Muscle of arm (tissue), 14 donors: Measurements from ENCODE around the gene SCLY. TPM values are rescaled to one million over a fixed set of nuclear protein-coding genes. Genes with fewer than 3 reads are reported as not detected.
"Not testable (repeated sequence)": the region's sequence is repeated elsewhere in the genome, so short reads cannot be mapped to it uniquely, and the experiment has no call there.

ENCODE experiments used
- DNase-seq: peaks from one replicate; pipeline ENCODE4 v3.0.0-alpha.2; 2013
- long read RNA-seq, 11 donors: transcript quantifications; one replicate each; lab custom pipeline, GENCODE V29; 2026
- polyA plus RNA-seq, 12 donors: library from polyadenylated mRNA; unstranded; fragments of 120-200 nt; gene quantifications; one replicate each; pipeline ENCODE4 v1.2.1, GENCODE V29; 2013; ENCODE audit not compliant: insufficient read length in 12 of 12

Gene SCLY
- polyA plus RNA-seq, result 10 to 100 TPM in 7 of 12 donors, 1 to 10 TPM in 4, not detected in 1; 7.7 to 13.9 (median 10.2) TPM
- long read RNA-seq, donor 1, partial matches to known transcripts, result 0 of 1 reads
- long read RNA-seq, donor 1, other reads (novel, unspliced or antisense), result 0 of 1 reads
- long read RNA-seq, donor 2, partial matches to known transcripts, result 0 of 2 reads
- long read RNA-seq, donor 2, other reads (novel, unspliced or antisense), result 0 of 2 reads
- long read RNA-seq, donor 3, partial matches to known transcripts, result 0 of 2 reads
- long read RNA-seq, donor 3, other reads (novel, unspliced or antisense), result 0 of 2 reads
- long read RNA-seq, donor 4, partial matches to known transcripts, result 0 of 1 reads
- long read RNA-seq, donor 4, other reads (novel, unspliced or antisense), result 0 of 1 reads
- long read RNA-seq, donor 5, partial matches to known transcripts, result 0 of 1 reads
- long read RNA-seq, donor 5, other reads (novel, unspliced or antisense), result 0 of 1 reads
- long read RNA-seq, donor 6, partial matches to known transcripts, result 0 of 3 reads
- long read RNA-seq, donor 6, other reads (novel, unspliced or antisense), result 0 of 3 reads
- long read RNA-seq, donor 7, result 0 reads
- long read RNA-seq, donor 8, result 0 reads
- long read RNA-seq, donor 9, partial matches to known transcripts, result 0 of 2 reads
- long read RNA-seq, donor 9, other reads (novel, unspliced or antisense), result 0 of 2 reads
- long read RNA-seq, donor 10, partial matches to known transcripts, result 0 of 2 reads
- long read RNA-seq, donor 10, other reads (novel, unspliced or antisense), result 0 of 2 reads
- long read RNA-seq, donor 11, partial matches to known transcripts, result 0 of 1 reads
- long read RNA-seq, donor 11, other reads (novel, unspliced or antisense), result 0 of 1 reads

GRCh38 chr2:238060542-238061314 is at the start of gene SCLY:
Gene SCLY, plus strand, starts transcription at chr2:238061001. Its CDS starts 54 bp downstream, at chr2:238061055.
- peak; percentile 98 for DNase-seq

- no peak for DNase-seq
Observed at GRCh38 chr2:238013806-238014205, 47.0 kb upstream of the SCLY start.

GRCh38 chr2:238015705-238016104 is 45.1 kb upstream of the SCLY start:
- DNase-seq, result no peak

GRCh38 chr2:238016526-238016925 is 44.3 kb upstream of the SCLY start:
- DNase-seq, result no peak

- no peak for DNase-seq
Observed at GRCh38 chr2:238019962-238020361, 40.8 kb upstream of the SCLY start.

GRCh38 chr2:238020816-238021215 is 40.0 kb upstream of the SCLY start:
- DNase-seq, result no peak

GRCh38 chr2:238021327-238021726 is 39.5 kb upstream of the SCLY start:
- no peak for DNase-seq

GRCh38 chr2:238022594-238023157 is 38.1 kb upstream of the SCLY start:
- DNase-seq, result no peak

- no peak for DNase-seq
Observed at GRCh38 chr2:238023608-238024007, 37.2 kb upstream of the SCLY start.

- no peak for DNase-seq
Observed at GRCh38 chr2:238024986-238025385, 35.8 kb upstream of the SCLY start.

- DNase-seq, result no peak
Observed at GRCh38 chr2:238025741-238026360, 35.0 kb upstream of the SCLY start.

- no peak for DNase-seq
Observed at GRCh38 chr2:238027058-238027457, 33.7 kb upstream of the SCLY start.

- DNase-seq, result no peak
Observed at GRCh38 chr2:238027591-238028415, 33.0 kb upstream of the SCLY start.

GRCh38 chr2:238029853-238030252 is 30.9 kb upstream of the SCLY start:
- DNase-seq, result no peak

GRCh38 chr2:238030422-238031155 is 30.2 kb upstream of the SCLY start:
- DNase-seq, result no peak

- DNase-seq, result no peak
Observed at GRCh38 chr2:238031751-238032150, 29.1 kb upstream of the SCLY start.

GRCh38 chr2:238032755-238033337 is 28.0 kb upstream of the SCLY start:
- DNase-seq, result no peak

- DNase-seq, result not testable (repeated sequence)
Observed at GRCh38 chr2:238033991-238034390, 26.8 kb upstream of the SCLY start.

- no peak for DNase-seq
Observed at GRCh38 chr2:238038203-238038602, 22.6 kb upstream of the SCLY start.
